HG03095 (cell line): ENCODE measurements around the gene DOK5.

Experiments used
- ATAC-seq: cut with Tn5 transposase; IDR thresholded peaks from one replicate; pipeline ENCODE4 v1.9.1; 2021; ENCODE audit warnings: moderate library complexity; ENCODE audit not compliant: unreplicated experiment

The DOK5 gene

DNA sequence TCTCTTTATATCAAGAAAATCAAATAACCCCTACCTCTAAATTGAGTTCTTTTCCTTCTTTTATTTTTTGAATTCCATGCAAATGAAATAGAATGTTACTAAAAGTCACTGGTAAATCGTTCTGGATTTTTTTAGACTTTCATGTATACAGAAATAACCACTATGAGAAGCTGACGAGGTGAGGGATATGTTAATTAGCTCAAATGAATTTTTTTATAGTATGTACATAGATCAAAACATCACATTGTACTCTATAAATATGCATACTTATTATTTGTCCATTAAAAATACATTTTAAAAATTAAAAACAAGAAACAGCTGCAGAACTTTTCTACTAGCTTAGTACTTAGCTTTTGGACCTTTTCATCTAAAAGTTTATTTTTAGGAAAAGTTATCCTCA, 165.4 kb downstream of the DOK5 start:
- ATAC-seq: no peak

DNA sequence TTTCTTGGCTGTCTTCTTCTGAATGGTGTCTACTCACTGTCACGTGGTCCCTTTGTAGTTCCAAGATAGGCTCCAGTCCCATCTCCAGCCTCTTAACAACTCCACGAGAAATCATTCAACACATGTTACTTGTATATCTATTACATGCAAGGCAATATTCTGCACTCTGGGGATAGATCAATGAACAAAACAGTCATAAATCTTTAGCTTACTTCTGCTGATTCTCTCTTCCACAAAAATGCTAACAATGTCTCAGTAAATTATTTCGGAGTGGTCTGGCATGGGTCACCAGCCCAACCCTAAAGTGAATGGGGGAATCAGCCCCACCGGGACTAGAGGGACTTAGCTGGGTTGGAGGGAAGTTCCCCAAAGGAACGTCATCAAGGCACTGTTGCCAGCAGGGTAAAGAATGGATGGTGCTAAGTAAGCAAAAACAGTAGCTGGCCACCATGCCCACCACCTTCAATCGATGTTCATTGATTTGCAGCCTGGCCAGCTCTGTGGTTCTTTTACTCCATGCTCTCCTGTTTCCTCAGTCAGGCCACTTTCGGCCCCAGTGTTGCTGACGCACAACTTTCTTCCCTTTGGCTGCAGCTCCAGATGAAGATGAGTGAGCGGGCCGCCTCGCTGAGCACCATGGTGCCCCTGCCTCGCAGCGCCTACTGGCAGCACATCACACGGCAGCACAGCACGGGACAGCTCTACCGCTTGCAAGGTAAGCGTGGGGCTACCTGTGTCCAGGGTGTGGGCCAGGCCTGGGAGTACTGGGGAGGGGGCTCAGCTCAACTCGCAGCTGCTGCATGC, 167.7 kb downstream of the DOK5 start:
- no peak for ATAC-seq

DNA sequence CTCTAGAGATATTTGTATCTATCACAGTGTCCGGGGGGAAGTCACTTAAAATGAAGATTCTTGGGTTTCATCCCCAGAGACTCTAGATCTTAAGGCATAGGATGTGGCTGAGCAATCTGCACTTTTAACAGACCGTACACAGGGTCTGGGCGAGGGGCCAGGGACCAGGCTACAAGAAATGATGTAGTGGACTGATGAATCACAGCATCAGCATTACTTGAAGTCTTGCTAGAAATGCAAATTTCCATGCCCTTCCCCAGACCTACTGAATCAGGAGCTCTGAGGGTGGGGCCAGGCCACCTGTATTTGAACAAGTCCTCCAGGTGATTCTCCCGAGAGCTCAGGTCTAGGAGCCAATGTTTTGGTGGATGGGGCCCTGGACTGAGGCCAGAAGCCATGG, 168.4 kb downstream of the DOK5 start:
- ATAC-seq: no peak

DNA sequence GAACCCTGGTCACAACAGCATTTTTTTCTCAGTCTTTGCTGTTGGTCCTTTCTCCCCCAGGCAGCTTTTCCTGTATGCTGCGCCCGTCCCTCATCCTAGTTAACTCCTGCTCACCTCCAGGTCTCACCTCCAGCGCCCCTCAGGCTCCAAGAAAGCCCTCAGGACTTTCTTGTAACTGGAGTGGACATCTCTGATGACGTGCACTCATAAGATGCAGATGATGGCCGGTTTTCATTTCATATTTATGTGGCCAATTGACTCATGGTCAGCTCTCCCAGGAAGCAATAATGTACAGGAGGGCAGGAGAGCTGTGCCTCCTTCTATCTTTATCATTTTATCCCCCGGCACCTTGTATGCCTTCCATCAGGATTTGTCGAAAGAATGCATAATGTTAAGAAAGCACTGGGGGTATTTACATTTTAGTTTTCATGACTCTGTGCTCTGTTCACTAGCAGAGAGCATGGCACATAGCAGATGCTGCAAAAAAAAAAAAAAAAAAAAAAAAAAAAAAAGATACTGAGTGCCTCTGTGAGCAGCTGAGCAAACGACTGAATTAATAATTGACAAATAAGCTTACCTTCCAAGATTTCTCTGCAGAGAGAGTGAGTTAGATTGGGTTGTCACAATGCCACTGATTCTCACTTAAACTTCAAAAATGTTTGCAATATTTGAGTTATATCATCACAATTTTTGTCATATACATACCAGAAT, 170.2 kb downstream of the DOK5 start:
- no peak for ATAC-seq

DNA sequence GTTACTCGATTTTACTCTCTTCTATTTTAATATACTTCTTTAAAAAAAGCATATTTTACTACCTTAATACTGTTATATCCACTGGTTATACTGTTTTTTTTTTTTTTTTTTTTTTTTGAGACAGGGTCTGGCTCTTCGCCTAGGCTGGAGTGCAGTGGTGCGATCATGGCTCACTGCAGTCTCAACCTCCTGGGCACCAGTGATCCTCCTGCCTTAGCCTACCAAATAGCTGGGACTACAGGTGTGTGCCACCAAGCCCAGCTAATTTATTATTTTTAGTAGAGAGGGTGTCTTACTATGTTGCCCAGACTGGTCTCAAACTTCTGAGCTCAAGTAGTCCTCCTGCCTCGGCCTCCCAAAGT, 170.7 kb downstream of the DOK5 start:
- ATAC-seq: no peak

DNA sequence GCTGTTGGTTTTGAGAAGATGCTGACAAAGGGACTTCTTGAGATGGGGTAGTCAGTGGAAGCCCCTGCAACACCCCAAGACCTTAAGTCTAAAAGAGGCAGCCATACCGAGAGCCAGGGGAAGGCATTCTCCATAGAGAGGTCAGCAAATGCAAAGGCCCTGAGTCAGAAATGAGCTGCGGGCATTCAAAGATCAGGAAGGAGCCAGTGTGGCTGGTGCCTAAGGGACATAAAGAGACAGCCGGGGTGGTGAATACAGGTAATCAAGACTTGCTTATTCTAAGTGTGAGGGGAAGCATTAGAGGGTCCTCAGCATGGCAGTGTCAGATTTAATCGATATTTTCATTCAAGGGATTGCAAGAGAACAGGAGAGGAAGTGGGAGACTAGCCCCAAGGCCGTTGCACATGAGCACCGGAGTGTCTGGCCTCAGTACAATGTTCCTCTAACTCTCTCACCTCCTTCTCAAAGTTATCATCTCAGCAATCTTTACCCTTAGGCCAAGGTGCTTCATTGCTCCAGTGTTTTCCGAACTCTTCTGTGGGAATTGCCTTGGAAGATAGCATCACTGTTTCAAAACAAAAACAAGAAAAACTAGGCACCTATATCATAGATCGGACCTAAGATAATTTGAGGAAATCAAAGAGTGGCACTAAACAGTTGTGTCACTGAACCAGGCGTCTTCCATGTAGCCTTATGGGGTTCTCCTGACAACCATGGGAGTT, 173.2 kb downstream of the DOK5 start:
- ATAC-seq: no peak

DNA sequence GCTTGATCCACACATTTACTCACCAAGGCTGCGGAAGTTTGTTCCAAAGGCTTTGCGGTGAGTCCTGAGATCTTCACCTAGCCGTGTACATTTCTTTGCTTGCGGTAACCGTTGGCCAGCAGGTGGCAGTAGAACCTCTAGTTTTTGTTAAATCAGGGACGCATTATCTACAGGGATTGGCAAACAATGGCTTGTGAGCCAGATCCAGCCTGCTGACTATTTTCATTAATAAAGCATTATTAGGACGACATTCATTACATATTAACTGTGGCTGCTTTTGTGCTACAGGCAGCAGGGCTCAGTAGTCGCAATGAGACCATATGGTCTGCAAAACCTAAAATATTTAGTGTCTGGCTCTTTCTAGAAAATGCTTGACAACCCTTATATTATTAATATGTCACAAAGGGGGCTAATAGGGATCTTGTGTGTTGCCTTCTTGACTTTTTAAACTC, 174.1 kb downstream of the DOK5 start:
- no peak for ATAC-seq

DNA sequence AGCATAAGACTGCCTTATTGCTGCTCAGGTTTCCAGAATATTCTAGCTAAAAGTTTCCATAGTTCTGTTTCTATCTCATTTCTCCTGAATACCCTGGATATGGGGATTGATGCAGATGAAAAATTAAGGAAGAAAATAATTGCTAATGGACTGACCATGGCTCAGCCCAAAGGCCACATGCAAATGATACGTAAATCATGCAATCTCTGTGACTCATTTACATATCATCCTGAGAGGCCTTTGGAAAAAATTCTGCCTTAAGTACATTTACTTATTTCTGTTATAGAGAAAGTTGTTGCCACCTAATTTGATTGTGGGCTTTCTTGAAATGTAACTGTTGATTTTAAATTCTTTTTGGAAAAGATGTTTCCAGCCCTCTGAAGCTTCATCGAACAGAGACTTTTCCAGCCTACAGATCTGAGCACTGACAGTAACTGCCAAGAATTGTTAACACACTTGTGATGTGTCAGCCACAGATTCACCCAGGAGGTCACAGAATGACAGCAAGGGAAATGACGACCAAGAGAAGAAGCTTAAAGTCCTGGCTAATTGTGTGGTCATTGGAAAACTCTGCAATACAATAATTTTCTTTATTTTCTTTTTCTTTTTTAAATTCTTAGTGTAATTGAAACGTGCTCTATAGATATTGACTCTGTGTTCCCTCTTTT, 174.8 kb downstream of the DOK5 start:
- ATAC-seq: no peak

DNA sequence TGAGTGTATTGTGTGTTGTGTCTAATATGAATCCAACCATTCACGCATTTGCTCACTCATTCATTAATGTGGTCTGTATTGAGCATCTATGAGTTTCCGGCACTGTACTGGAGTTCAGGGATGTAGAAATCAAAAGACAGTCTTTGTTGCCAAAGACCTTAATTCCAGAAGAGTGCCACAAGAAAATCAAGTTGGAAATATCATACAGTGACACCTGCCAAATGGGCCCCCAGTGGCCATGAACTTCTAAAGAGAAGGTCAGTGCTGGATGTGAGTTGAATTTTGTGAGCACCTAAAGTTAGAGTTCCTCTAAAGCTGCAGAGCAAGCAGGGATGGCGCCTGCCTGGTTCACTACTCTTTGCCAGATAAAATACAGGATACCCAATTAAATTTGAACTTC, 175.9 kb downstream of the DOK5 start:
- ATAC-seq: no peak

DNA sequence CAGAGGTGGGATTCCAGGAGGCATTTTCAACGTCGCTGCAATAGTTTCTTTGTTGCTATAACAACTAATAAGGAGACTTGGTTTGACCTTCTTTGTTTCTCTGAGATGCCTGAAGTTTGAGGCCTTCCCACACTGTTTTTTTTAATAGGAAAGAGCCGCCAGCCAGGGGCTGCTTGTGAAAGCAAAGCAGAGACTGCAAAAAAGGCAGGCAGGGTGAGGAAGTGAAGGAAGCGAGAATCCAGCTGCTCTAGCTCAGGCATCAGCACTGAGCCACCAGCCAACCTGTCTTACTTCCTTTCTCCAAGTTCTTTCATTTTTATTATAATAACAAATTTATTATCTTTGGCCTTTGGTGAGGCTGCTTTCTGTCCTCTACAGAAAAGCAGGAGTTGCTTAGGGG, 179.1 kb downstream of the DOK5 start:
- ATAC-seq: no peak

DNA sequence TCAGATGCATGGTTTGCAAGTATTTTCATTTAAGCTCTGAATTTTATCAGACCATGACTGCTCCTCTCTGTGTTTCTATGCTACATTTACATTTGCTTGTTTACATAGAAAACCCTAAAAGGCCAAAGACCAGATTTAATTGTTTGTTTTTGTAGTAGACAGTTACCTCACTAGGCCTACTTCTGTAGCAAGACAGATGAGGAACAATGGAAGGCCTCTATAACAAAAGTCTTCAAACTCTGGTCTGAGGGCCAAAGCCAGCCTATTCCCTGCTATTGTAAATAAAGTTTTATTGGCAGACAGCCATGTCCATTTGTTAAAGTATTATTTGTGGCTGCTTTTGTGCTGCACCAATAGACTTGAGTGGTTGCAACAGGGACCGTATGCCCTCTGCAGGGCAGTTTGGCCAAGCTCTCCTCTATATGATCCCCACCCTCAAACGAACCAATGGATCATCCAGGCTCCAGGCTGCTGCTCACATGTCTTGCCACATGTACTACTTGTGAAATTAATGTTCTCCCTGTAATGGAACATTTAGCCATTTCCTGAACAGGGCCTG, 182.0 kb downstream of the DOK5 start:
- ATAC-seq: no peak

DNA sequence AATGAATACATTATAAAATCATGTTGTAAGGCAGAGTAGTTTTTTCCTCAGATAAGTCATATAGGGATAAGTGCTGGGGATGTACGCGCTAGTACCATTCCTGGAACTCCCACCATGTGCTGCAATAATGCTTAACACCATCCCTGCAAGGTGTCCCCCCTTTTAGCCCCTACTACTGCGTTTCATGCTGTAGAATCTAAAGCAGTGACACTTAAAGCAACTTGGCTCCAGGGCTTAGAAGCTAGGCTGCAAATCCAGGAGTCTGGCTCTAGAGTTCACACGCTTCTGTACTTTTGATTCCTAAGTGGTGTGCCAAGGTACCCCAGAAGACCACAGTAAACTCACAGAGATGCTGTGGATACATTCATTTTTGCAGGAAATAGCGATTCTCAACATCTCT, 183.1 kb downstream of the DOK5 start:
- no peak for ATAC-seq

DNA sequence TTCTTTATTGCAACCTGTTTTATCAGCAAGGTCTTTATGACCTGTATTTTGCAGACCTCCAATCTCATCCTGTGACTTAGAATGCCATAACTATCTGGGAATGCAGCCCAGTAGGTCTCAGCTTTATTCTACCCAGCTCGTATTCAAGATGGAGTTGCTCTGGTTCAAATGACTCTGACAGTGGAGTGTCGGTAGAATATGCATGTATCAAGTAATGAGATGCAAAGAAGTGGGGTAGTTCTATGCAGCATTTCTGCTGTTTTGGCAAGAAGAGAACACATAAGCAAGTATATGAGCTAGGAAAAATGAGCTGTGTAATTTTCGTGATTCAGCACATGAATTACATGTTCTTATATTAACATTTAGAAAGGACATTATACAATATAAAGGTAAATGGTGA, 185.9 kb downstream of the DOK5 start:
- no peak for ATAC-seq

DNA sequence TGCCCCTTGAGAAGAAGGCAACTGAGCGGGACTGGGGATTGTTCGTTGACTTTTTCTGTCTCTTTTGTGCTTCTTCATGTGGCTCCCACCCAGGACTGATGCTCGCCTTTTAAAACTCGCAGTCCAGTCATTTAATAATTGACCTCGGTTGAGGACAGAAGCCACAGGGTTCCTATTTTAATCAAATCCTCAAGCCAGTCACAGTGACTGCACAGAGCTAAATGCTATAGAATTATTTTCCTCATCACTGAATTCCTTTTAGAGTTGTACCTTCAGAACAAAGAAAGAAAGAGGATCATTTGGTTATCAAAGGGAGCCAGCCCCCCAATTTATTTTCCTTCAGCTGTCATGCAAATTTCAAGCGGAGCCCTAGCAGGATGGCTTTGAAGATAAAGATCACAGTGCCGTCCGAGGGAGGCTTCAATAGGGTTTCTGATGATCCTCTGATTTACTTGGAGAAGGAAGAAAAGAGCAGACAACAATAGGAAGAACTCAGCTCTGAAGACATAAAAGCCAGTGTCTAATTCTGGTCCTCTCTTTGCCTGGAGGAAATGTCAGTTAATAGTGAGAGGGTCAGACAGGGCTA, 186.6 kb downstream of the DOK5 start:
- no peak for ATAC-seq

DNA sequence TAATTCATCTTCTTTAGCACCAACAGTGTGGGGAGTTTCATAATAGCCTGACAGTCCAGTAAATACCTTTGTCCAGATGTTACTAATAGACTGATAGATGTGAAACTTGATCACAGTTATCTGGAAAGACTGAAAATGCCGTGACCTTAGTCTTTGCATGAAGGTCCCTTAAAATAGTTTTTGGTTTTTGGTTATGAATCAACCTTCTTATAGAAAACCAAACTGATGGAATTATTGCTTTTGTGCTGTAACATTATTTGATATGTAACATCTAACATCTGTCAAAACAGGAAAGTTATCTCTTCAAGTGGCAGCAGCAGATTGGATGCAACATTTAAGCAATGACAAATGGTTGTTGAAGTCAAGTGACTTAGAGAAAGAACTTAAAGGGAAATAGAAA, 190.4 kb downstream of the DOK5 start:
- no peak for ATAC-seq

DNA sequence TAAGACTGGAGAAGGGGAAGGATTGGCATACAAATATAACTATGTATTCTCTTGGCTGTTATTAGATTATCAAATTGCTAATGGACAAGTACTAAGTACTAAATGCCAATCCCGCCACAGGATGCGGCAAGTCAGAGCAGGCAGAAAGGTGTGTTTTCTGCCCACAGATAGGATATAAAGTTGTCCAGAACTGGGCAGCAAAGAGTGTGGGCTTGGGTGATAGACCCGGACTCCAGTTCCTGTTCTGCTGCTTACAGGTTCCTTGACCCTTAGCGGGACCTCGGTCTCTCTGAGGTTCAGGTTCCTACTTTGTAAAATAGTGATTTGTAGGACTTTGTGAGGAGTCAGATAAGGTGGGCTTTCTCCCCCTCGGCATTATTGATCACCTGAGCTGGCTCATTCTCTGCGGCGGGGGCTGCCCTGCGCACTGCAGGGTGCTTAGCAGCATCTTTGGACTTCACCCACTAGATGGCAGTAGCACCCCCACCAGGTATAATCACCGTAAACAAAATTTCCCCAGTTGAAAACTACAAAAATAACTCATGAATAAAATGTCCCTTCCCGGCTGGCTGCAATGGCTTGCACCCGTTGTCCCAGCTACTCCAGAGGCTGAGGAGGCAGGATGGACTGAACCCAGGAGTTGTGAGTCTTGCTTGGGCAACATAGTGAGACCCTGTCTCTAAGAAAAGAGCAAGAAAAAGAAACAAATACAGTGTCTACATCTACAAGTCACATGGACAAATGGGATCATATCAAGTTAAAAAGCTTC, 193.1 kb downstream of the DOK5 start:
- ATAC-seq: no peak

DNA sequence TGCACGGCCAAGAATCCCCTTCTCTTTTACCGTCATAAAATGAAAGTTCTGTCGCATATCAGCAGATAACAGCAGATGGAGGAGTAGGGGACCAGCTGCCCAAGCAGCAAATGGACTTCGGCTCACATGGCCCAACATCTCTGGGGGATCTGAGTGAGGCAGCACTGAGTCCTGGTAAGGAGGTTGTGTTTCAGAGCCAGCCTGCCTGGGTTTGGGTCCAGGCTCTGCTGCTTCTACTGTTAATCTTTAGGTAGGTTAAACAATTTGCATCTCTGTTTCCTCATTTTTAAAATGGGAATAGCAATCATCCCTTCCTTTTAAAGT, 193.6 kb downstream of the DOK5 start:
- no peak for ATAC-seq

DNA sequence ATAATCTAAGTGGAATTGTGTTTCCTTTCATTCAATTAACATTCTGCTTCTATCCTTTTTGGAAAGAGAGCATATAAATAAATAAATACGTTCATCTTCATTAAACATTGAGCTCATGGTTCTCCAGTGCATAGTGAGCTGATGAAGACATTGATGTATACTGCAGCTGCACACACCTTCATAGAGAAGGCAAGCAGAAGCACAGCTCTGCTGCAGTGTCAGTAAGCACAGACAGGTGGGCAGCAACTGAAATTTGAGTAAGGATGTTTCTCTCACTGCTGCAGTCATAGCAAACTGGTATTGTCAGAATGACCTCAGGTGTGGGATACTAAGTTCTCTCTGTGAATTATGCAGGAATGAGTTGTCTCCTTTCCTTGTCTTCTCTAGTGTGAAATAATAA, 202.9 kb downstream of the DOK5 start:
- ATAC-seq: no peak

DNA sequence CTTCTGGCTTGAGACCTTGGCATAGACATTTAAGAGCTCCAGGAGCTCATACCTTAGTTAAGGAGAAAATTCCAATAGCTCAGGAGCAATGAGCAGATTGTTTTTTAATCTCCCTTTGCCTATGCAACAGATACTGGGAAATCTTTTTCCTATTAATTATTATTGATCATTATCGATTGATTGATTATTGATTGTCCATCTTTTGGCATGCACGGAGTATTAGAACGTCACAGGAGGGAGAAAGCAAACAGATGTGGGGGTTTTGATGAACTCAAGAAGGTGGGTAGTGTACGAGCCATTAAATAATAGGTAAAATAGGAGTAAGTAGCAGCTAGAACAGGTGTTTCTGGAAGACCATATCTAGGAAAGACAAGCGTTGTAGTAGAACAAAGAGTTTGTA, 205.0 kb downstream of the DOK5 start:
- no peak for ATAC-seq
